GM18526 (cell line): ENCODE data around the gene CLIP1.
A peak's percentile ranks its signal among the peaks of the same experiment; 100 is the strongest.

Source experiments
- POLR2A ChIP-seq: IDR thresholded peaks from 3 replicates; pipeline ENCODE4 v1.6.1; 2011; ENCODE audit not compliant: insufficient read length; ENCODE audit errors: extremely low read depth

Gene CLIP1

GRCh38 chr12:122421821-122422729 is at the start of gene CLIP1:
TSS of gene CLIP1 (minus strand) at chr12:122422669. CDS start at chr12:122380452, 42,217 bp downstream.
- TF ChIP-seq POLR2A, result peak; percentile 40

GRCh38 chr12:122471324-122472226 is 49.1 kb upstream of the CLIP1 start:
- TF ChIP-seq POLR2A, result no peak

- no peak for TF ChIP-seq POLR2A
These were observed 45.5 kb upstream of the CLIP1 start for GRCh38 chr12:122467983-122468382.

- no peak for TF ChIP-seq POLR2A
These were observed 38.2 kb upstream of the CLIP1 start for GRCh38 chr12:122460641-122461040.

- TF ChIP-seq POLR2A, result no peak
These were observed 37.6 kb upstream of the CLIP1 start for GRCh38 chr12:122460061-122460460.

GRCh38 chr12:122459211-122459610 is 36.7 kb upstream of the CLIP1 start:
- no peak for TF ChIP-seq POLR2A

GRCh38 chr12:122458105-122459035 is 35.9 kb upstream of the CLIP1 start:
- no peak for TF ChIP-seq POLR2A

- TF ChIP-seq POLR2A, result no peak
These were observed 35.2 kb upstream of the CLIP1 start for GRCh38 chr12:122457627-122458026.

GRCh38 chr12:122454739-122455138 is 32.3 kb upstream of the CLIP1 start:
- no peak for TF ChIP-seq POLR2A

- no peak for TF ChIP-seq POLR2A
These were observed 31.8 kb upstream of the CLIP1 start for GRCh38 chr12:122454250-122454721.

- no peak for TF ChIP-seq POLR2A
These were observed 30.3 kb upstream of the CLIP1 start for GRCh38 chr12:122452701-122453285.

GRCh38 chr12:122449317-122449716 is 26.8 kb upstream of the CLIP1 start:
- TF ChIP-seq POLR2A, result no peak

- TF ChIP-seq POLR2A, result no peak
These were observed 15.2 kb upstream of the CLIP1 start for GRCh38 chr12:122437656-122438121.

GRCh38 chr12:122435186-122435585 is 12.7 kb upstream of the CLIP1 start:
- TF ChIP-seq POLR2A, result no peak
